GM12875 (cell line): Measurements from ENCODE around the gene TCF12.

Experiments used
- H3K4me3 ChIP-seq: one replicate; pipeline ENCODE4 v1.5.1; 2011; ENCODE audit warnings: low read depth, low read length, control low read depth
- TF ChIP-seq, protein P1 (sequence below): IDR thresholded peaks from 2 replicates; pipeline ENCODE4 v1.5.1; 2011; ENCODE audit warnings: low read depth, mild to moderate bottlenecking, control low read depth, inconsistent platforms, low read length, moderate library complexity, borderline replicate concordance; ENCODE audit not compliant: insufficient read depth

Gene TCF12

DNA sequence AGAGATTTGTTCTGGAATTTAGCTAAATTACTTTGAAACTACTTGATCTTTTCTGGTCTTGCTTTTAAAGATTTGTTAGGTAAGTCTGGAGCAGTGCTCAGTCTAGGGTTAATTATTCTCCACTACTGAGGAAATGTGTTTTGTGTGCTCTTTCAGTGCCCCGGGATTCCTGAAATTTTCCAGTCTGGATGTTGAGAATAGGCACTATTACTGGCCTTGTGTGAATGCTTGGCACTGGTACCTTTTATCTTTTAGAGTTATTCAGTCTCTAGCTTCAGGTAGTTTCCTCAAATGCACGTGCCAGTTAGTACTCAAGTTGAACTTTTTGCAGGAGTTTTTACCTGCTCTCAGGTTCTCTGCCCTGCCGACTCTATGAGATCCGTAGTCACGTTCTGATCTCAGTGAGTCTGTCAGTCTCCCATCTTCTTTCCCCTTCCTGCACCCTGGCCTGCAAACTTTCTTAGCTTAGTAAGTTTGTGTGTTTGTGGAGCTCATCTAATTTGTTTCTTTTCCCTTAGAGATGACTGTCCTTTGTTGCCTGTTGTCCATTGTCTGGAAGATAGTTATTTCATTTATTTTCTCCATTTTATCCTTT is 39.5 kb downstream of the TCF12 start:
- TF ChIP-seq, protein P1, sequence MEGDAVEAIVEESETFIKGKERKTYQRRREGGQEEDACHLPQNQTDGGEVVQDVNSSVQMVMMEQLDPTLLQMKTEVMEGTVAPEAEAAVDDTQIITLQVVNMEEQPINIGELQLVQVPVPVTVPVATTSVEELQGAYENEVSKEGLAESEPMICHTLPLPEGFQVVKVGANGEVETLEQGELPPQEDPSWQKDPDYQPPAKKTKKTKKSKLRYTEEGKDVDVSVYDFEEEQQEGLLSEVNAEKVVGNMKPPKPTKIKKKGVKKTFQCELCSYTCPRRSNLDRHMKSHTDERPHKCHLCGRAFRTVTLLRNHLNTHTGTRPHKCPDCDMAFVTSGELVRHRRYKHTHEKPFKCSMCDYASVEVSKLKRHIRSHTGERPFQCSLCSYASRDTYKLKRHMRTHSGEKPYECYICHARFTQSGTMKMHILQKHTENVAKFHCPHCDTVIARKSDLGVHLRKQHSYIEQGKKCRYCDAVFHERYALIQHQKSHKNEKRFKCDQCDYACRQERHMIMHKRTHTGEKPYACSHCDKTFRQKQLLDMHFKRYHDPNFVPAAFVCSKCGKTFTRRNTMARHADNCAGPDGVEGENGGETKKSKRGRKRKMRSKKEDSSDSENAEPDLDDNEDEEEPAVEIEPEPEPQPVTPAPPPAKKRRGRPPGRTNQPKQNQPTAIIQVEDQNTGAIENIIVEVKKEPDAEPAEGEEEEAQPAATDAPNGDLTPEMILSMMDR: no peak
- no peak overlapping the region for H3K4me3 ChIP-seq

DNA sequence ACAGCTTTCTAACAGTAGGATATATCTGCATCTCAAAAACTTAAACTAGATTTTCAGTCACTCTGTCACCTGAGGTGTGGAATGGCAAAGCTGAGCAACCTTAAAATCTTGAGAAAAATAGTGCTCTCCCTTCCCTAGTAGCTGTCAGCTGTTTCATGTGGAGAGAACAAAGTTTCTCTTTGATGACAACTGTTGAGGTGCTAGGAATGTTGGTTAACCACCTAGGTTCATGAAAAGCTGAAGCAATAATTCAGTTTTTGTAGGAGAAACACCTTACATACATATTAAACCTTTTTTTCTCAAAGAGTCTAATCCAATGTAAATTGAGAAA is 40.8 kb downstream of the TCF12 start:
- H3K4me3 ChIP-seq: no peak overlapping the region
- TF ChIP-seq, protein P1: no peak

DNA sequence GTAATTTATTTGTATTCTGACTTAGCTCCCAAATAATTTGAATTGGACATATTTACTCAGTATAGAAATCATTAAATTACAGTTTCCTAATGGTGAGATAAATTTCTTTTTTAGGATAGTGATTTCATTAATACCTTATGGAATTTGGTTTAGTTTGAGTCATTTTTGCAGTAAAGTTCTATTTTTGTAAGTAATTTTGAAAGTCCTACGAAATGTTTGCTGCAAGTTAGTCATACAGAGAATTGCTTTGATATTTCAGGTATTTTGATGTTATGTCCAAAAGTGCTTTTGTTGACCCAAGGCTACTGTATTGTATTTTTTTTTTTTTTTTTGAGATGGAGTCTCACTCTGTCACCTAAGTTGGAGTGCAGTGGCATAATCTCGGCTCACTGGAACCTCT is 41.7 kb downstream of the TCF12 start:
- TF ChIP-seq, protein P1: no peak
- no peak overlapping the region for H3K4me3 ChIP-seq

DNA sequence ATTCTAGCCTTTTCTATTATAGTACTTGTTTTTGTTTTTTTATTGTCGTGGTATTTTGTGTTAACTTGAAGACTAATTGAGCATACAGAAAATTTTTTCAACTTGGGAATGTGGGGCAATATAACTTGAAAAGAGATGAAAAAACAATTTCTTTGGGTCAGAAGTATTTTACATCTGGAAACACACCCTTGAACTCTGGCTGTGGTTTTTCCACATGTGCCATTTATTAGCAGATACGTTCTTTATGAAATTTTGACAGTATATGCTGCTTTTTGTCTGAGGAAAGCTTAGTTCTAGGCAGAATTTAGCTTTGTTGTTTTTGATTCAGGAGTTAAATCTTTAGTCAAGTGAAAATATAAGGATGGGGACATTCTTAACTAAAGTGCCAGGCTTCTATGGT is 44.7 kb downstream of the TCF12 start:
- TF ChIP-seq, protein P1: no peak
- H3K4me3 ChIP-seq: no peak overlapping the region

DNA sequence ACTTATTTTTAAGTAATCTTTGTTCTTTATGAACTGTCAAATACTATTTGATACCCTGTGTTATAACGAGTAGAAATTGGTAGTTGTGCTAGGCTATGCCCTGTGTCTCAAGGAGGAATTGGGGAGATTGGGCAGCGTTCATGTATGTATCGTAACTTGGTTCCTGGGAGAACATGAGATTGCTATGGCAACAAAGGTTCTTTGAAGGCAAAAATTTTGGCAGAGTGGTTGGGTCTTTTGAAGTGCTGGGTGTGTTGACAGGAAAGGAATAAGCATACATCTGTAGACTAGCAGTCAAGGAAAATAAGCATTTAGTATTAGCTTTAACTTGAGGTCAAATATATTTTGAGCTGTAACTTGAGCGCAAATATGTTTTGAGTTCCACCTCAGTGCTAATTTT is 45.3 kb downstream of the TCF12 start:
- no peak overlapping the region for H3K4me3 ChIP-seq
- TF ChIP-seq, protein P1: no peak

DNA sequence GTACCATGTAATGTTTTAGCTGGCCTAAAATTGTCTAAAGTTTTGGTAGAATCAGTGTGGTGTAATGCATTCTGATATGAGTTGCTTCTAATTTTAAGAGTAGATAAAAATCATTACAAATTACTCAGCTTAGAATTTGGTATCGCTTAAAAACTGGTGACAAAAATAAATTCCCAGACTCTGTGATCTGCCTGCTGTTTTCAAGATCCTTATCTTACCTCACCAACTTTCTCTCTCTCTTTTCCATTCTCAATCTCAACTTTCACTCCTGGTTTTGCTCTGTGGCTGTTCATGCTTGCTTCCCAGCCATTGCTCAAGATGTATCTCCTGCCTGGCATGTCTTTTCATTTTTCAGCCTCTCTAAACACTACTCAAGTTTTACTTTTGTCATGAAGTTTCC is 45.7 kb downstream of the TCF12 start:
- no peak overlapping the region for H3K4me3 ChIP-seq
- TF ChIP-seq, protein P1: no peak

DNA sequence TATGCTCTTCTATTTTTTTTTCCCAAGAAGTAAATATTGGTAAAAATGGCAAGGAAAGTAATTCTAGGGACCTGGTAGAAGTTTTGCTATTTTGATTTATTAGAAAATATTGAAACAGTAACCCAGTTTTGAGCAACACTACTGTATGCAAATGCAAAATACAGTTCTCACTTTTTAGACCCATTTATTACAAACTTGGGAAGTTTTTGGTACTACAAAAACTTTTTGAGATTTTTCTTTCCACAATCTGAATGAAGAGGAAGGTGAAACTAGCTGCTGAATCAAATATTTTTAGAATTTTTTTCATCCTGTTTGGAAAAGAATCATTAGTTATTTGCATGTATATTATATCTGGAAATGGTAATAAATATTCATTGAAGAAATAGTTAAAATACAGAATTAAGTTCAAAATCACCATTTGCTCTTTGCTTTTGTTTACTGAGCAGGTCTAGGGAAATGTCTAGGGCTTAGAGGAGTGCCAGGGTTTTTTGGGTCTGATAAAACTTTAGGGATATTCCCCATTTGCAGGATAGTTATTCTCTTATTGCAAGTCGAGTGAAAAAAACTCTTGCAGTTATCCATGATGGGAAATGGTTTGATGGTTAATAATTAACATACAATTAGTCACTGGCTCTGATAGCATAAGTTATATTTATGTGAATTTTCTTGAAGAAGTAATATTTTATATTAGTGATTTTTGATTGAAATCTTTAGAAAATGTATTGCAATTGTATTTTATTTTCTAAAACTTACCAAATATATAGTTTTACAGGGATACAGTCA is 47.0 kb downstream of the TCF12 start:
- TF ChIP-seq, protein P1: no peak
- H3K4me3 ChIP-seq: no peak overlapping the region
